LNCaP clone FGC (cell line): ENCODE data around the gene ELMO1.
A peak's percentile ranks its signal among the peaks of the same experiment; 100 is the strongest.

Experiments
- DNase-seq: peaks from one replicate; pipeline ENCODE4 v3.0.0-alpha.2; 2011; ENCODE audit warnings: low read depth
- H3K4me3 ChIP-seq: 2 replicates; pipeline ENCODE4 v1.5.1; 2011; ENCODE audit warnings: mild to moderate bottlenecking, low read depth, low read length, control low read depth
- TF ChIP-seq, protein P1 (sequence below): IDR thresholded peaks from 2 replicates; pipeline ENCODE4 v1.5.1; 2012; ENCODE audit warnings: mild to moderate bottlenecking; ENCODE audit not compliant: control insufficient read depth, insufficient read depth; ENCODE audit errors: extremely low read depth

Gene ELMO1

DNA sequence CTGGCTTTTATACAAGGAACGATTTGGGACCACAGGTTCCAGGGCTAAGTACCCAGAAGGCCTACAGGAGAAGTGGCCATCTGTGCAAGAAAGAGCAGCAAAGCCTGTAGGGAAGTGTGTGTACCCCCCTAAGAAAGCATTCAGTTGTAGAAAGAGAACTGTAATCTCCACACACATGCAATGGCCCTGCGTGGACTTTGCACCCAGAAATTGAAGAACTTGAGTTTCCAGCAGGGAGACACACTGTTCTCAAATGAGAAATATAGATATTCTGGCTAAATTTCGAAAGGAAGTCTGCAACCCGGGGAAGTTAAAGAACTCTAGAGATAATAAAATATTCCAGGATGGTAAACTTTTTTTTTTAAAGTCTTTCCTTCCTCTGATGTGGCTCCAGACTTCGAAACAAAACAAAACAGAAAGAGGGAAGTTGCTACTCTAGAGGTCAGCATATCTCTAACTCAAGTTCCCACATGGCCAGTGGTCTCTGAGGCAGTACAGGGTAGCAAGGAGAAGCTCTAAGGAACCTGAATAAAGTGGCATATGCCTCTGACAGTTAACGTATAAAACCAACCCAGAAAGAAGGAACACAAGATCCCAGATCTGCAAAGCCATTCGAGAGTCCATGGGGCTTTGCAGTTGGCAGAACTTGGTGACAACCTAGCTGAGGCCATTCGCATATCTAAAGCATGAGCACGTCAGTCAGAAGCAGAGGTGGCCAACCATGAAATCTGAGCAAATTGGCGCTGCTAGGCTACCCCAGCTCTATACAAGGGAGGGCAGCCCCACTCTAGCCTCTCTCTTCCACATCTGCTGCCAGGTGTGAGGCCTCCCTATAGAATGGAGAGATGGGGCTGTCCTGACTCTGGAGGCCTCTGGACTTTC, 56.6 kb downstream of the ELMO1 start:
- TF ChIP-seq, protein P1, sequence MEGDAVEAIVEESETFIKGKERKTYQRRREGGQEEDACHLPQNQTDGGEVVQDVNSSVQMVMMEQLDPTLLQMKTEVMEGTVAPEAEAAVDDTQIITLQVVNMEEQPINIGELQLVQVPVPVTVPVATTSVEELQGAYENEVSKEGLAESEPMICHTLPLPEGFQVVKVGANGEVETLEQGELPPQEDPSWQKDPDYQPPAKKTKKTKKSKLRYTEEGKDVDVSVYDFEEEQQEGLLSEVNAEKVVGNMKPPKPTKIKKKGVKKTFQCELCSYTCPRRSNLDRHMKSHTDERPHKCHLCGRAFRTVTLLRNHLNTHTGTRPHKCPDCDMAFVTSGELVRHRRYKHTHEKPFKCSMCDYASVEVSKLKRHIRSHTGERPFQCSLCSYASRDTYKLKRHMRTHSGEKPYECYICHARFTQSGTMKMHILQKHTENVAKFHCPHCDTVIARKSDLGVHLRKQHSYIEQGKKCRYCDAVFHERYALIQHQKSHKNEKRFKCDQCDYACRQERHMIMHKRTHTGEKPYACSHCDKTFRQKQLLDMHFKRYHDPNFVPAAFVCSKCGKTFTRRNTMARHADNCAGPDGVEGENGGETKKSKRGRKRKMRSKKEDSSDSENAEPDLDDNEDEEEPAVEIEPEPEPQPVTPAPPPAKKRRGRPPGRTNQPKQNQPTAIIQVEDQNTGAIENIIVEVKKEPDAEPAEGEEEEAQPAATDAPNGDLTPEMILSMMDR: no peak
- H3K4me3 ChIP-seq: no peak overlapping the region
- DNase-seq: no peak

DNA sequence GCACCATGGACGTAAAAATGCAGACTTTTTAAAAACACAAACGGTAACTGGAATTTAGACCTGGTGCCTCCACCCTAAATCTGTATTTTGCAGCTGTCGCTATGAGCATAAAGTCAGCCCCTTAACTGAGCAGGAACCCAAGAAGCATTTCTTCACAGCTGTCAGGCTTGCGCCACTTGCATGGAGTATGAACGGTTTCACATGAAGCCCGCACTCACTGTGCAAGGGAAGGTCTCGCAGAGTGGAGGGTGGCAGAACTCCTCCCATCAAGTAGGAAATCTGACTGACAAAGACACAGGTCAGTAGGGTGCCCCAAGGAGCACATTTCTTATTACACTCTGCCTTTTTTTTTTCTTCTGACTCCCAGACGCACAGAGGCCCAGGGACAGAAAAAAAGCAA, 58.5 kb downstream of the ELMO1 start:
- TF ChIP-seq, protein P1: no peak
- no peak for DNase-seq
- no peak overlapping the region for H3K4me3 ChIP-seq

DNA sequence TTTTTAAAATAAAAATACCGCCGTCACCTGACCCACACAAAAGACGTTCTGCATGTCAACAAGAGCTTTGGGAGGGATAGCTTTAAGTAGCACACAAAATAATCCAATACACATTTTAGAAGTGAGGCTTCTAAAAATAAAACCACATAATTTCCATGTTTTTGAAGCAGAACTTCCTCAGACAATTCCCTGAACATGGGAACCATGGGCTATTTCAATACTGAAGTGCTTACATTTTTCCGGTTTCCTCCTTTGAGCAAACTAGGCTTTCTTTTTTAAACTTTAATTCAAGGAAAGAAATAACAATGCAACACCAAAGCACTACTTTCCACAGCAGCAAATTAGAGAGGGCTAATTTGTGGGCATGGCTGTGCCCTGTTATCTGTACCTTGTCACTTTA, 59.9 kb downstream of the ELMO1 start:
- no peak overlapping the region for H3K4me3 ChIP-seq
- TF ChIP-seq, protein P1: no peak
- DNase-seq: no peak

DNA sequence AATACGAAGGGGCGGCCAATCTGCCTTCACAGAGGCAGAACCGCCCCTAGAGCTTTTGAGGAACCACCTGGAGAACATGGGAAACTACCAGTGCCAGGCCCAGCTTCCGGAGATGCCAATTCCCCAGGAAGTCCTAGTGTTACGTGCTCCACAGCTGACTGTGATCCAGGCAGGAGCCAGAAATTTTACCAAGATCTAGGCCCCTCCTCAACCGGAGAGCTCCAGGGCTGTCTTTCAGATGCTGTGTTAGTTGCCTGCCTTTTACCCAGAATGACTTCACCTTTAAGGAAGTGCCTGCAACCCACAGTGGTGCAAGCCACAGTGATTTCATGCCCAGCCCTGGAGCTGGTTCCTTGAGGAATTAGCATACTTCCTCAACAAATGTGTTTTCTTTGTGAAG, 62.9 kb downstream of the ELMO1 start:
- H3K4me3 ChIP-seq: no peak overlapping the region
- no peak for DNase-seq
- TF ChIP-seq, protein P1: no peak

DNA sequence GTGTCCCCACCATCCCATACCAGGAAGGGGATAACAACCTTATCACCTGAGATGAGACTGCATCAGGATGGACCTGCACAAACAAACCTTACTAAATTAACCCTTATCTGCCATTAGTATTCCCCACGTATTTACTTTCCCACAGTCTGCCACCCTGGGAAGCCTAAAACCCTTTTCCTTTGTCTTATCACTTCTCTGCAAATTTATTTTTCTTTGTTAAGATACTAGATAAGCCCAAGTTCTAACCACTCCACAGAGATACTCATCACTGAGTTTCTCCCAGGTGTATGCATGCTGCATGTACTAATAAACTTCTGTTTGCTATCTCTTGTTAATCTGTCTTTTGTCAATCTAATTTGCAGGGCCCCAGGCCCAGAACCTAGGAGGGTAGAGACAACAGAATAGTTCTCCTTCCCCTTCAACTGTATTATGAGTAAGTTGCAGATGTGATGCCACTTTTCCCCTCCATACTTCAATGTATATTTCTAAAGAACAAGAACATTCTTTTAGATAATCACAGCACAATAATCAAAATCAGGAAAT, 66.0 kb downstream of the ELMO1 start:
- TF ChIP-seq, protein P1: no peak
- peak; percentile 17 for DNase-seq
- no peak overlapping the region for H3K4me3 ChIP-seq

DNA sequence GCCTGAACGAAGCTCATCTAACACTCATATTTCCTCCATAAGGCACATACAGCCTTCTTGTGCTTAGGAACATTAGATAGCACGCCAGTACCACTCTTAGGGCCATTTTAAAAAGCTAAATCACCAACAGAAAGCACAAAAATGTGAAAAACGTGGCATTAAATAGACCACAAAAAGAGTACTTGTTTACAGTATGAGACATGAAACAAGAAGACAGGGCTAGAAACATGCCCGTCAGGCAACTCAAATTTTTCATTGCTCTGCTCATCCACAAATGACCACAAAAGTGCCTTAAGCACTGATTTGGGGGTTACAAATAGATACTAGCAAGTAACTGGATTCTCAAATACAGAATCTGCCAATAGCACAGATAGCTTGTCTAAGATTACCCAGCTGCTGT, 67.8 kb downstream of the ELMO1 start:
- no peak for DNase-seq
- H3K4me3 ChIP-seq: no peak overlapping the region
- TF ChIP-seq, protein P1: no peak
